Activated naive CD8-positive, alpha-beta T cell treated with anti-CD3 and anti-CD28 coated beads, Interleukin-2, amount 50 U/mL, for 16 hours (primary cell): Measurements from ENCODE around the gene CTSL.
"Not testable (repeated sequence)": the region's sequence is repeated elsewhere in the genome, so short reads cannot be mapped to it uniquely, and the experiment has no call there.

Experiments used
- DNase-seq: peaks from one replicate; pipeline ENCODE4 v3.0.0-alpha.2; 2020; ENCODE audit warnings: low read depth, low spot score

The CTSL gene

DNA sequence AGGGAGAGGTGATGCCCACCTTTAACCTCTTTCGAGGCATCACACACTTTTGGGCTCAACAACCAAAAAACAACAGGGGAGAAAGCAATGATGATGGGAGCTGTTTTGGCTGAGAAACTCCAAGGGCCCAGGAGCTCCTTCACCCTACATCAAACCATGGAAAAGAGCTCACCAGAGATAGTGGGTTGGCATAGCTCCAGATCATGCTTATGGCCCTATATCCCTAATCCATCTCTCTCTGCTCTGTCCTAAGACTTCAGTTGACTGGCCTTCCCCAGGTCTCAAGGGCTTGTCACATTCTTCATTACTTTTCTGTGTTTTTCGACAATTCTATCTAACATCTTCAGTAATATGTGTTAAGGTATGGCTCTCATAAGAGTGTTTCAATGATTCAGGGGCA, 5.7 kb upstream of the CTSL start:
- DNase-seq, result no peak

DNA sequence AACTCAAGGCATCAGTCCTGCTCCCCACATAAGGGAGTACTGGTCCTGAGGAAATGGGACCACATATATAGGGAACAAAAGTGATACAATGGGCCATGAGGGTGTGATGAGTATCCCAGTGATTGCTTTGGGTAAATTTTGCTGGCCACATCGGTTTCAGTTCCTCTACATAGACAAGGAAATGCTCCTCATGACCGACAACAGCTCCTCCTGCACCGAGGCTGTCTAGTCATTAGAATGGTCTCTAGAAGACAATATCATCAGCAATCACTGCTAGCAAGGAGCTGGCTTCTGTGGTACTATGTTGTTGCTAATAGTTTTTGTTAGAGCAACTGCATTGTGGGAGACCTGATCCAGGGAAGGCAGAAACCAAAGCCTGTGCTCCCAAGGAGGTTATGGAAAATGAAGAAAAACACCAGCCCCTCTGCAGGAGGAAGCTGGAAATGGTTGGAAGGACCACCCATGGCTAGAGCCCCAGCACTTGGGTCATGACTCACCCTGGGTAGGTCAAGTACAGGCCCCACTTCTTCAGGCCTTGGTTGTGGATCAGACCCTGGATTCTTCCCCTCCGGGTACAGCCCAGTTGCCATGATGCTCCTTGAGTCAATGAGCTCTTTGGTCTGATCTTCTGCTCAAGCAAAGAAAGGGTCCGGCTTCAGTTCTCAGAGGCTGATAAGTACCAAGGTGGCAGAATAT, 3.4 kb upstream of the CTSL start:
- no peak for DNase-seq

DNA sequence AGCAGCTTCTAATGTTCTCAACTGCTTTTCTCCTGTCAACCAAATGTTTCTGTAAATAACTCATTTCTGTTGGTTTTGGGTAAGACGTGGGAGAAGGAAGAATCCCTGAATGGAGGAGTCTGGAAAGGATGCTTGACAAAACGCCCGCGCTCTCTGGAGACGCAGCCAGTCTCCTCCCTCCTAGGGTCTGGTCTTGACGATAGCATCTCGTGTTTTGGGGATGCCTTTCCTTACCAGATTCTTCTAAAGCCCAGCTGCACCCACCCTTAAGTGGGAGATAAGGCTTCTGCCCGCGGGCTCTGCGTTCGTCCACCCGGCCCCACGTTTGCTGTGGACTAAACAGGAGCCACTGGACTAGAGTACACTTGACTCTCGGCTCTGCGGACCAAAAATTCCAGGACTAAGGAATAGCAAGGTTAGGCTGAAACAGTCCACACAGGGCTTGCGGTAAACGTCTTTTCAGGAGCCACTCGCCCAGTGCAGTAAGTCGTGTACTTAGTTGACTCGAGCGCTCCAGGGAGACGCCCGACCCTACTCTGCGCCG, 491 bp upstream of the CTSL start:
- DNase-seq, result no peak

DNA sequence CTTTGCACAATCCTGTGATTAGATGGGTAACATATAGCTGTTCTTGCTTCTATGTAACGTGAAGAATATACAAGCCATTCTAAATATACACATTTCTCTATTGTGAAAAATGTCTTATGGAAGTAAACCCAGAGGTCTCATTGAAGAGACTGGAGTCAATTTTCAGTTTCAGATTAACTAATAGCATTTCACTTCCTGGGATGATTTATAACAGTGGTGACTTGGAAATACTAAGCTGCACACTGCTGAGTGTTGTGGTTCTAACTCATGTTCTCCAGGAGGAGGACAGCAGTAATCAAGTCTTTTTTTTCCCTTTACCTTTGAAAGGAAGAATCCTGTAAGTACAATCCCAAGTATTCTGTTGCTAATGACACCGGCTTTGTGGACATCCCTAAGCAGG, 3.3 kb downstream of the CTSL start:
- no peak for DNase-seq

DNA sequence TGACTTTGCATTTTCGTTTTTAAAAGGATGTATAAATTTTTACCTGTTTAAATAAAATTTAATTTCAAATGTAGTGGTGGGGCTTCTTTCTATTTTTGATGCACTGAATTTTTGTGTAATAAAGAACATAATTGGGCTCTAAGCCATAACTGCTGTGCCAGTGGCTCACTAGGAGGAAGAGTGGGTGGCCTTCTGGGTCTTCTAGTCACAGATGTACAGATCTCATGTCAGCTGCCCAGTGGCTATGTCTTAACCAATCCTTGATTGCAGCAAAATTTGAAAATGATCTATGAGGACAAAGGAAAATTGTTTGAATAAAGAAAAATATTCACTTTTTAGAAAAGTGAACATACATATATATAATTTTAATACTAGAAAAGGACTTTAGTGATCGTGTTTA, 5.4 kb downstream of the CTSL start:
- DNase-seq, result no peak

DNA sequence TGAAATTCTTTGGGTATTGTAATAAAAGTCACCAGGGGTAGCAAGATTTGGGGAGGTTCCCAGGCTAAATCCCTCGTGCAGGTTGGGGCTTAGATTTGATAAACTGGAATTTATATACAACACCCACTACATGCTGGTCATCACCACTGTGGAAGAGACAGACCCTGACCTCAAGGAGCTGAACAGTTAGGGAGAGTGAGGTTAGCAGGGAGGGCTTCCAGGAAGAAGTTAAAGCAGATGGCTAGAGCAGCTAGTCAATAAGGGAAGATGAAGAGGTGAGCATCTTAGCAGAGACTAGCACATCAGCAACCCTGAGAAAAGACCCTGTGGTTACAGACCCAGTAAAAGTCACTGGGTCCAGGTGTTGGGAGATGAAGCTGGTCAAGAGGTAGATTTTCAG, 6.4 kb downstream of the CTSL start:
- DNase-seq, result no peak

DNA sequence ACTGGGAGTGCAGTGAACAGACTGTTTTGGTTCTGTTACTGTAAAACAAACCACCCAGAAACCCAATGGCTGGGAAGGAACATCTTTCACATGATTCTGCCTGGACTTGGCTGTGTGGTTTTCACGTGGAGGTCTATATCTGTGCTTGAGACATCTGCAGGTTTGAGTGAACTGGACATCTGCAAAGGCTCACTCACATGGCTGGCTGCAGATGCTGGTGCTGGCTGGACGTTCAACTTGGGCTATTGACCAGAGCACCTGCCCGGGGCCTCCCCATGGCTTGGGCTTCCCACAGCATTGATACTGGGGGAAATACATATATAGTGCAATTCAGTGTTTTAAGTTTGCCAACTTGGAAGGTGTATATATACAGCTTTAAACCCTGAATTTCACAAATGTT, 6.8 kb downstream of the CTSL start:
- no peak for DNase-seq

DNA sequence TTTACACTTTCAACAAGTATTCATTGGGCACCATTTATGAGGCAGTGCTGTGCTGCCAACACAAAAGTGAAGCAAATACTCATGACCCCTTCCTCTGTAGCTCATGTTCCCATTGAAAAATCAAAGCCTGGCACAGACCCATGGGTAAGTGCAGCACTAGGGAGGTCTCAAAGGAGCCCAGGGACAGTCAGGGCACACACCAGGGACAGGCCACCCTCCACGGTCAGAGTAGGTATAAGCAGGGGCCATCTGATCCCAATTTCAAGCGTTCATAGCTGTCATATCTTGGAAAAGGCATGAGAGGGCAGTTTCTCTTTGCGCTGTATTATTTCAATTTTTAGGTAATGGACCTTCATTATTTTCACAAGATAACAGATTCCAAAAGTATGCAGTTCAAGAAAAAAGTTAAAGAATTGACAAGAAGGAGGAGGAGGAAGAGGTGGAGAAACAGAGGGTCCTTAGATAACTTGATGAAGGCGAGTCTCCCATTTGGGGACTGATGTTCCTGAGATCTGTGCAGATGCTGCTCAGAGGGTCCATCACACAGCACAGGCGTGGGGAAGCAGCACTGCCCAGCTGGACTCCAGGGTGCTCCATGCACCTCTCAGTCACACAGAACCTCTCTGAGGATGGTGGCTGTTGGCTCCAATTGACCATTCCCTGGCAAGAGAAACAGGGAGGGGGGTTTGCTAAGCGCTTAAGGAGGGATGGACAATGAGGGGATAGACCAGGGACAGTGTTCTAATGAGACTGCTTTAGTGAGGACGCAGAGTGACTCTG, 7.5 kb downstream of the CTSL start:
- no peak for DNase-seq

DNA sequence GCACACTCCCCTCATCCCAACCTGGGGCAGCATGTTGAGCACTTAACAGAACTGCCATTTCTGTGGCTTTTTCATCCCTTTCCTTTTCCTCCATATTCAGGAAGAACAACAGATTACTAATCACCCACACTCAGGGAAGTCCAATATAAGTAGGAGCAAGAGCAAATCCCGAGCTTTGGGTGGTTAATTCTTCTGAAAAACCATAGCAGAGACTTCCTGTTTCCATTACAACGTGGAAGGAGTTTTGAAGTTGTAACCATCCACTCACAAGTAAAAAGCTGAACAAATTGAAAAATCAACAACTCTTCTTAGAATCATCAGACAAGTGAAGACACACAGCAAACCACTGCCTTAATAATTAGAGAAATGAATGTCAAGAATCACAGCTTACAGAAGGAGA, 8.2 kb downstream of the CTSL start:
- no peak for DNase-seq

DNA sequence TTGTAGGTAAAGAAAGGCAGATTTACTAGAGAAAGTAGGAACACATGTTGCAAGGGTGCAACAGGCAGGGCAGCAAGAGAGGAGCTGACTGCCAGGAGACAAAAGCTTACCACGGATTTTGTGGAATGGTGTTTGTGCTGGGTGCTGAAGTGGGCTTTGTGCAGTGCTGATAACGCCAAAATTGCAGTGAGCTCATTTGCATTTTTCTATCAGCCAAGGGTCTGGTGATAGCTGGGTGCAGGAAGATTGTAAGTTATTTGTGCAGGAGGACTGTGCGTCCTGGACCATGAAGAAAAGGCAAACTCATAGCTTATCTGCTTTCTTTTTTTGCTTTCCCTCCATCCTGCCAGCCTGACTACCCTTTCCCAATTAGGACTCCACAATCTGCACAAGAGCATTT, 13.6 kb downstream of the CTSL start:
- no peak for DNase-seq

DNA sequence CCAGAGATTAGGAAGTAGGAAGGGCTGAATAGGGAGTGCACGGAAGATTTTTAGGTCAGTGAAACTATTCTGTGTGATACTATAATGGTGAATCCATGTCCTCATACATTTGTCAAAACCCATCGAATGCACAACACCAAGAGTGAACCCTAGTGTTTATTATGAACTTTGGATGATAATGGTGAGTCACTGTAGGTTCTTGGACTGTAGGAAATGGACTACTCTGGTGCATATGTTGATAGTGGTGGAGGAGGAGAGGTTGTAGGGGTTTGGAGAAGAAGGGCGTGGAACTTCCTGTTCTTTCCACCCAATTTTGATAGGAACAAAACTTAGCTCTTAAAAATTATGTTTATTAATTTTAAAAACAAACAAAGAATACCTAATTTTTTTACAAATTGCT, 14.3 kb downstream of the CTSL start:
- DNase-seq, result no peak

DNA sequence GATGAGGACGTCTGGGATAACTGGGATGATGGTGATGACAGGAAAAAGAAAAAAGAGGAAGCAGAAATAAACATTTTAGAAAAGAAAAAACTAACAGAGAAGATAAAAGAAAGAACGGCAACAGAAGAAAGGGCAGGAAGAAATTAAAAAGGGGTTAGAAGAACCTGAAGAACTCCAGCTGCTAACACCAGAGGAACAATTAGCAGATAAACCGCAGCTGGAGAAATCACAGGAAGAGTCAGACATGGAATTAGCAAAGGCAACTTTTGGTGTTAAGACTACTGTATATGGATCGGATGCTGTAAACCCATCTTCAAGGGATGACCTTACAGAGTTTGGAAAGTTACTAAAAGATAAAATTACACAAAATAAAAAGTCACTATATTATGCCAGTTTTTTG, 15.4 kb downstream of the CTSL start:
- no peak for DNase-seq

DNA sequence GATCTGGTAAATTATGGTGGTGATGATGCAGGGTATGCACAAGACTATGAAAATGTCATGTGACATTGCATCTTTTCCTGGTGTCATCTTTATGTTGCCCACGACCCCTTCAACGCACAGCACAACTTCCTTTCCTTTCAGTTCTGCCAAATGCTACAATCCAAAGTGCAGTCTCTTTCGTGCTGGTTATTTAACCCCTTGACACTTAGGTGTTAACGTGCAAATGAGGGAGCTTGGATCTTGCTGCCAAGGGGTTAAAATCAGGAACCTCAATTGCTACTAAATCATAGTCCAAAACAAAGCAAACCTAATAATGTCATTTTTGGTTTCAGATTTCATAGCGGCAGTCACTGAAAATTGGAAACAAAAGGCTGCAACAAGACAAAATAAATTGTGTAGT, 16.0 kb downstream of the CTSL start:
- DNase-seq, result no peak

DNA sequence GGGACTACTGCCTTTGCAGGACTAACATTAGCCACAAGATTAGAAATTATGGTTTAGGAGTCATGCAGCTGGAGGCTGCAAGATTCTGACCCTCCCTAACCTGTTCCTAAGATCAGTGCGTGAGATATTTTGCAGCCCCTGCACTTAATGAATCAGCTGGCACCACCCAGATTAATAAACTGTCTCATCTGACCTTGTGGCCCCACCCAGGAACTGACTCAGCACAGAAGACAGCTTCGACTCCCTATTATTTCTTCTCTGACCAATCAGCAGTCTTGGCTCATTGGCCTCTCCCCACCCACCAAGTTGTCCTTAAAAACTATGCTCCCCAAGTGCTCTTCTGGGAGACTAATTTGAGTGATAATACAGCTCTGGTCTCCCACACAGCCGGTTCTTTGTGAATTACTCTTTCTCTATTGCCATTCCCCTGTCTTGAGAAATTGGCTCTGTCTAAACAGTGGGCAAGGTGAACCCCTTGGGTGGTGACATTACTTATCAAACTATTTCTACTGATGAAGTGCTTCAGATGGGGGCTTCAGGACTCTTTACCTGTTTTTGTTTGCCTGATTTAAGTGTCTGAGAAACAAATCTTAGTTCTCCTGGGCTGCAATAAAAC, 17.0 kb downstream of the CTSL start:
- no peak for DNase-seq

DNA sequence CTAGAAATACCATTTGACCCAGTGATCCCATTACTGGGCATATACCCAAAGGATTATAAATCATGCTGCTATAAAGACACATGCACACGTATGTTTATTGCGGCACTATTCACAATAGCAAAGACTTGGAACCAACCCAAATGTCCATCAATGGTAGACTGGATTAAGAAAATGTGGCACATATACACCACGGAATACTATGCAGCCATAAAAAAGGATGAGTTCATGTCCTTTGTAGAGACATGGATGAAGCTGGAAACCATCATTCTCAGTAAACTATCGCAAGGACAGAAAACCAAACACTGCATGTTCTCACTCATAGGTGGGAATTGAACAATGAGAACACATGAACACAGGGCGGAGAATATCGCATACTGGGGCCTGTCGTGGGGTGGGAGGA, 18.3 kb downstream of the CTSL start:
- not testable (repeated sequence) for DNase-seq

DNA sequence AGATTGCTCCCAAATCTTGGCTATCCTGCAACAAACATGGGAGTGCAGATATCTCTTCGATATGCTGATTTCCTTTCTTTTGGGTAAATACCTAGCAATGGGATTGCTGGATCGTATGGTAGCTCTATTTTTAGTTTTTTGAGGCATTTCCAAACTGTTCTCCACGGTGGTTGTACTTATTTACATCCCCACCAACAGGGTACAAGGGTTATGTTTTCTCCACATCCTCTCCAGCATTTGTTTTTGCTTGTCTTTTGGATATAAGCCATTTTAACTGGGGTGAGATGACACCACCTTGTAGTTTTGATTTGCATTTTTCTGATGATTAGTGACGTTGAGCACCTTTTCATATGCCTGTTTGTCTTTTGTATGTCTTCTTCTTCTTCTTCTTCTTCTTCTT, 20.3 kb downstream of the CTSL start:
- DNase-seq, result no peak

DNA sequence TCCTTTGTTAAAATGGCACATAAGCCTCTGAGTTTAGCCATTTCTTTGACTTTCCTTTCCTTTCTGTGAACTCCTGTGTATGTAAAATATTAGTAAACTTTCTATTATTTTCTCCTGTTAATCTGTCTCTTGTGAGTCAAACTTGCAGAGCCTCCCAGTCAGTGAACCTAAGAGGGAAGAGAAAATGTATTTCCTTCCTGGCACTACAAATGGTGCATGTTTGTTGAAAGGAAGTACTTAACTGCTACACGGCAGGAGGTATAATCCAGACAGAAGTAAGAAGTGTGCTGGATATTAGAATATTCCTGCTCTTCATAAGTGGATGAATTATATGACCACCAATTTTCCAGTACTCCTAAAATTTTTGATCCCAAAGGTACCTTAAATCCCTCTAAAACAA, 23.0 kb downstream of the CTSL start:
- no peak for DNase-seq

DNA sequence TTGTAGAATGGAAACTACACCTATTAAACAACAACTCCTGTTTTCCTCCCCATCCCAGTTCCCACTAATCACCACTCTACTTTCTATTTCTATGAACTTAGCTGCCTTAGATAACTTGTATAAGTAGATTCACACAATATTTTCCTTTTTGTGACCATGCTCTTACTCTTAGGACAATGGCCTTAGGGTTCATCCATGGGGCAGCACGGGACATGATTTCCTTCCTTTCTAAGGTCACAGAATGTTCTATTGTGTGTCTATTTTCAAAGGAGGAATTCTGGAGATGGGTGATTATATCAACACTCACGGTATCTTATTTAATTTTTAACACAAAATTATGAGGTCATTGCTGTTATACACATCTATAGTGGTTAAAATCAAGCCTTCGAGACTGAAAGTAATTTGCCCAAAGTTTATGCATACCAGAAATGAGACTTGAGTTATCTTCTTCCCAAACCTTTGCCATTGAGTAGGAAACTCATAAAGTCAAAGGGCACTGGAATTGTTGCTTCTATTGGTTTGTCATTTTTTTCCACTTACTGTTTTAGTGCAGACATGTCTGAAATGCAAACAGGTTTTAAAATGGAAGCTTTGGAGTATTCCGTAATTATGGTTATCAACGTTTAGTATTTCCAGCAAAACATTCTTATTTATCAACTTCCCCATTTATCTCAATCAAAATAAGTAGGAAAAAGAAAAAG, 23.6 kb downstream of the CTSL start:
- no peak for DNase-seq

DNA sequence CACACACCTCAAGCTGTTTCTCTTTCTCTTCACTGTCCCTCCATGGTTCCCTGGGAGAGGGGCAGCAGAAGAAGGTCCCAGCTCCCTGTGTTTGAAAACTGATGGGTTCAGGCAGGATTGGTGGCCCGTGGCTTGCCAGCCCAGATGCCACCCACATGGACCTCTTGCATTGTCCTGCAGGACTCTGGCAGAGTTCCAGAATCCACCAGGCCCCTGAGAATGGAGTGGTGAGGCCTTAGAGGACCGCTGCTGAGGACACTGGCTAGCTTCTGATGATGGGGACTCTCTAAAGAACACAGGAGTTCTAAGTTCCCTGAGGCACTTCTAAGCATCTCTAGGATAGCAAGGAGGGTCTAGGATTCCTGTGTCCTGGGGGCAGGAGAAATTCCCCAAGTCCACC, 24.8 kb downstream of the CTSL start:
- DNase-seq, result no peak

DNA sequence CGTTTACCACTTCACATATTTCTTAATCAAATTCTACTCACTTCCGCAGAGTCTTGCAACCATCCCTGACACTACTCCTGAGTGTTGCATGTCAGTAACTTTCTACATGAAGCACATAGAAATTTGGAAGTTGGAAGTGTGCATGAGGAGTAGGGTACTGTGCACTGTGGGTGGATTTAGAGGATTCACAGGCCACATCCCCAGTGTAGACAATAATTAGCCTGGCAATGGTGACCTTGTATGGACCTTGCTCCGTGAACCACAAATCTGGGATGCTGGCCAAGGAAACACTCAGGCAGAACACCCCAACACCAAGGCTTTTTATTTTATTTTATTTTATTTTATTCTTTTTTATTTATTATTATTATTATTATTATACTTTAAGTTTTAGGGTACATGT, 25.5 kb downstream of the CTSL start:
- DNase-seq, result no peak

DNA sequence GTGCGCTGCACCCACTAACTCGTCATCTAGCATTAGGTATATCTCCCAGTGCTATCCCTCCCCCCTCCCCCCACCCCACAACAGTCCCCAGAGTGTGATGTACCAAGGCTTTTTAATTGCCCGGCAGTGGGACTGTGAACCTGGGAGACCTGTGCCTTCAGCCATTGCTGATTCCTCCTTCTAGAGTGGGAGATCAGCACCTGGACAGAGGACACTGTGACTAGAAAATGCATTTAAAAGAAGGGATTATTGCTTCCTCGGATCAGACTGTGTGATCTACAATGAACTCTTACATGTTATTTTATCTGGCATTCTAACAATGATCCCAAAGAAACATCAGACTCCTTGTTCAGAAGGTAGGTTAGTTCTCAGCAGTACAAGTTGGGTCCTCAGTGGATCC, 25.9 kb downstream of the CTSL start:
- DNase-seq, result no peak

DNA sequence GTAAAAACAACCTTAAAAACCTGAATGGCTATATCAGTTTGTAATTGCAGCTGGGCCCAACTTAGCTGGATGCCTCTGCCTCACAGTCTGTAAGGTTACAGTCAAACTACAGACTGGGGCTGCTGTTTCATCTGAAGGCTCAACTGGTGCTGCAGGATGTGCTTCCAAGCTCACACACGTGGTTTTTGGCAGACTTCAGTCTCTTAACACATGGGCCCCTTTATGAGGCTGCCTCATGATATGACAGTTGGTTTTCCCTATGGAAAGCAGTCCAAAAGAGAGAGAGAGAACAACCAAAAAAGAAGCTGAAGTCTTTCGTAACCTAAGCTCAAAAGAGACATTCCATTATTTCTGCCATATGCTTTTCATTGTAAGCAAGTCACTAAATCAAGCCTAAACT, 27.4 kb downstream of the CTSL start:
- DNase-seq, result no peak
